WTC11 (cell line): ENCODE results near the gene SLC25A27. TPM values are rescaled to one million over a fixed set of nuclear protein-coding genes. Genes with fewer than 3 reads are reported as not detected.

ENCODE experiments used
- ATAC-seq: fragments of 200-7000 bp; cut with Tn5 transposase; 2 replicates; pipeline ENCODE4 v1.10.0; 2021; ENCODE audit warnings: mild to moderate bottlenecking, moderate library complexity
- CTCF ChIA-PET: fragments of 300-600 bp; sonication (Branson Sonifier 250); formaldehyde crosslinking; loops from one replicate; lab custom pipeline; 2021; ENCODE audit warnings: antibody characterized with exemption; lab: Charles Lee
- POLR2A ChIA-PET: fragments of 350-600 bp; sonication (Branson Sonifier 250); formaldehyde crosslinking; loops from one replicate; lab custom pipeline; 2021; ENCODE audit warnings: antibody characterized with exemption; lab: Charles Lee
- DNase-seq: peaks from one replicate; pipeline ENCODE4 v3.0.0; 2021; ENCODE audit warnings: low spot score
- H3K27ac Mint-ChIP-seq: 2 replicates; pipeline ENCODE4 v1.8.0; 2021; ENCODE audit warnings: mixed read lengths
- H3K27me3 Mint-ChIP-seq: 2 replicates; pipeline ENCODE4 v1.8.0; 2021; ENCODE audit warnings: low read depth, mild to moderate bottlenecking, moderate library complexity, mixed read lengths
- H3K36me3 Mint-ChIP-seq: 2 replicates; pipeline ENCODE4 v1.8.0; 2021; ENCODE audit warnings: mixed read lengths
- H3K4me1 Mint-ChIP-seq: 2 replicates; pipeline ENCODE4 v1.8.0; 2022; ENCODE audit warnings: mixed read lengths
- H3K4me3 Mint-ChIP-seq: 2 replicates; pipeline ENCODE4 v1.8.0; 2021; ENCODE audit warnings: mild to moderate bottlenecking, moderate library complexity, mixed read lengths
- H3K9me3 Mint-ChIP-seq: 2 replicates; pipeline ENCODE4 v1.8.0; 2021; ENCODE audit warnings: mixed read lengths
- CBFB ChIP-seq: sonication (generic); formaldehyde crosslinking; IDR thresholded peaks from 2 replicates; pipeline ENCODE4 v1.8.1; 2022; ENCODE audit warnings: mild to moderate bottlenecking, low read depth, missing genetic modification reagents
- CREB1 ChIP-seq: sonication (generic); formaldehyde crosslinking; IDR thresholded peaks from 2 replicates; pipeline ENCODE4 v1.8.0; 2023; ENCODE audit warnings: mild to moderate bottlenecking, missing genetic modification reagents
- ESRRA ChIP-seq: sonication (generic); formaldehyde crosslinking; IDR thresholded peaks from 2 replicates; pipeline ENCODE4 v1.8.1; 2022; ENCODE audit warnings: mild to moderate bottlenecking, missing genetic modification reagents, borderline replicate concordance
- FOXJ3 ChIP-seq: sonication (generic); formaldehyde crosslinking; IDR thresholded peaks from 2 replicates; pipeline ENCODE4 v1.9.0; 2021; ENCODE audit warnings: missing genetic modification reagents, mild to moderate bottlenecking, borderline replicate concordance
- IRF2 ChIP-seq: sonication (generic); formaldehyde crosslinking; IDR thresholded peaks from 2 replicates; pipeline ENCODE4 v1.8.0; 2022; ENCODE audit warnings: low read depth, missing genetic modification reagents, borderline replicate concordance
- JAZF1 ChIP-seq: fragments of 250-450 bp; sonication (Bioruptor Pico); IDR thresholded peaks from 2 replicates; pipeline ENCODE4 v1.9.0; 2021; ENCODE audit warnings: moderate library complexity, mild to moderate bottlenecking, inconsistent platforms
- JUN ChIP-seq: sonication (generic); formaldehyde crosslinking; IDR thresholded peaks from 2 replicates; pipeline ENCODE4 v1.8.0; 2023; ENCODE audit warnings: mild to moderate bottlenecking, missing genetic modification reagents
- MXD4 ChIP-seq: fragments of 250-450 bp; sonication (Bioruptor Pico); IDR thresholded peaks from 2 replicates; pipeline ENCODE4 v1.8.0; 2021; ENCODE audit warnings: mild to moderate bottlenecking, moderate library complexity, borderline replicate concordance
- MYBL2 ChIP-seq: sonication (generic); formaldehyde crosslinking; IDR thresholded peaks from 2 replicates; pipeline ENCODE4 v1.8.1; 2023; ENCODE audit warnings: mild to moderate bottlenecking, moderate library complexity, missing genetic modification reagents
- NFYB ChIP-seq: sonication (generic); formaldehyde crosslinking; conservative IDR thresholded peaks from 2 replicates; pipeline ENCODE4 v1.8.0; 2022; ENCODE audit warnings: low read depth, missing genetic modification reagents
- NR1H2 ChIP-seq: sonication (generic); formaldehyde crosslinking; IDR thresholded peaks from 2 replicates; pipeline ENCODE4 v1.9.0; 2021; ENCODE audit warnings: mild to moderate bottlenecking, moderate library complexity, missing genetic modification reagents
- RORB ChIP-seq: fragments of 250-450 bp; sonication (Bioruptor Pico); IDR thresholded peaks from 2 replicates; pipeline ENCODE4 v1.9.0; 2021; ENCODE audit warnings: mild to moderate bottlenecking
- SMAD4 ChIP-seq: sonication (generic); formaldehyde crosslinking; IDR thresholded peaks from 2 replicates; pipeline ENCODE4 v1.8.0; 2022; ENCODE audit warnings: mild to moderate bottlenecking, missing genetic modification reagents
- SP1 ChIP-seq: sonication (generic); formaldehyde crosslinking; conservative IDR thresholded peaks from 2 replicates; pipeline ENCODE4 v1.8.1; 2022; ENCODE audit warnings: missing genetic modification reagents
- ZNF121 ChIP-seq: sonication (generic); formaldehyde crosslinking; IDR thresholded peaks from 2 replicates; pipeline ENCODE4 v1.8.0; 2023; ENCODE audit warnings: missing genetic modification reagents
- ZNF232 ChIP-seq: sonication (generic); formaldehyde crosslinking; IDR thresholded peaks from 2 replicates; pipeline ENCODE4 v1.8.0; 2022; ENCODE audit warnings: mild to moderate bottlenecking, missing genetic modification reagents
- ZNF263 ChIP-seq: sonication (generic); formaldehyde crosslinking; IDR thresholded peaks from 2 replicates; pipeline ENCODE4 v1.8.1; 2022; ENCODE audit warnings: low read depth, mild to moderate bottlenecking, moderate library complexity, missing genetic modification reagents
- ZNF317 ChIP-seq: sonication (generic); formaldehyde crosslinking; IDR thresholded peaks from 2 replicates; pipeline ENCODE4 v1.8.1; 2023; ENCODE audit warnings: low read depth, mild to moderate bottlenecking, moderate library complexity, missing genetic modification reagents, borderline replicate concordance
- ZNF671 ChIP-seq: fragments of 250-450 bp; sonication (Bioruptor Pico); IDR thresholded peaks from 2 replicates; pipeline ENCODE4 v1.8.0; 2021; ENCODE audit warnings: mild to moderate bottlenecking
- total RNA-seq: library from RNA; stranded (reverse); gene quantifications from 3 replicates; pipeline ENCODE4 v1.2.3, GENCODE V29; 2021
- TF ChIP-seq, protein P1 (sequence below): sonication (generic); formaldehyde crosslinking; conservative IDR thresholded peaks from 2 replicates; pipeline ENCODE4 v1.8.1; 2022; ENCODE audit warnings: mild to moderate bottlenecking, missing genetic modification reagents
- TF ChIP-seq, protein P2 (sequence below): sonication (generic); formaldehyde crosslinking; IDR thresholded peaks from 2 replicates; pipeline ENCODE4 v1.8.1; 2022; ENCODE audit warnings: low read depth, missing genetic modification reagents, borderline replicate concordance
- TF ChIP-seq, protein P3 (sequence below): sonication (generic); formaldehyde crosslinking; IDR thresholded peaks from 2 replicates; pipeline ENCODE4 v1.8.0; 2022; ENCODE audit warnings: mild to moderate bottlenecking, missing genetic modification reagents
- TF ChIP-seq, protein P4 (sequence below): fragments of 200-600 bp; IDR thresholded peaks from 2 replicates; pipeline ENCODE4 v1.8.0; 2022; ENCODE audit warnings: antibody characterized with exemption
- TF ChIP-seq, protein P5 (sequence below): sonication (generic); formaldehyde crosslinking; IDR thresholded peaks from 2 replicates; pipeline ENCODE4 v1.8.1; 2023; ENCODE audit warnings: mild to moderate bottlenecking, moderate library complexity, missing genetic modification reagents
- TF ChIP-seq, protein P6 (sequence below): fragments of 250-450 bp; sonication (Bioruptor Pico); IDR thresholded peaks from 2 replicates; pipeline ENCODE4 v1.9.0; 2021; ENCODE audit warnings: mild to moderate bottlenecking

Gene SLC25A27
- total RNA-seq, 1 experiment from 2014 or later, result 10.9 TPM

DNA sequence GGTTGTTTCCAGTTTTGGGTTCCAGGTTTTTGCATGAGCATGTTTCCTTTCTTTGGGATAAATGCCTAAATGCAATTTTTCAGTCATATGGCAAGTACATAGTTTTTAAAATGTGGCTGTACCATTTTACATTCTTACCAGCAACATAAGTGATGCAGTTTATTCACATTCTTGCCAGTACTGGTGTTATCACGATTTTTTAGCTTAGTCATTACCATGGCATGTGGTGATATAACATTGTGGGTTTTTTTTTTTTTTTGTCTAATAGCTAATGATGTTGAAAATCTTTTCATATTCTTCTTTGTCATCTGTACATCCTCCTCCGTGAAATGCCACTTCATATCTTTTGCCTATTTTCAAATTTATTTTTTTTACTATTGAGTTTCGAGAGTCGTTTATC, 32.0 kb downstream of the SLC25A27 start:
- ChIA-PET POLR2A (interaction anchor here (0.6 to 1.0 kb wide), 3 partner anchors 50 to 619 kb away, joined by 3 to 4 read pairs (median 3); partner anchors contain the start of gene PLA2G7), CTCF (interaction anchor here (0.6 to 0.8 kb wide), 2 partner anchors 15 to 29 kb away, joined by 3 read pairs; no protein-coding TSS in a partner anchor)
- Mint-ChIP-seq H3K27ac (no peak overlapping the region), H3K9me3 (no peaks in the 10 kb centered on the region), H3K4me3 (no peak overlapping the region)
- no peak for ATAC-seq
- TF ChIP-seq JUN (CRISPR knock-in tag) (no peak), ZNF671 (CRISPR knock-in tag) (no peak)
- TF ChIP-seq, all 79 proteins: peak for 0
- no peaks in the 10 kb centered on the region for H3K36me3 Mint-ChIP-seq
- no peaks in the 10 kb centered on the region for H3K4me1 Mint-ChIP-seq
- DNase-seq, result no peak
- no peaks in the 10 kb centered on the region for H3K27me3 Mint-ChIP-seq

DNA sequence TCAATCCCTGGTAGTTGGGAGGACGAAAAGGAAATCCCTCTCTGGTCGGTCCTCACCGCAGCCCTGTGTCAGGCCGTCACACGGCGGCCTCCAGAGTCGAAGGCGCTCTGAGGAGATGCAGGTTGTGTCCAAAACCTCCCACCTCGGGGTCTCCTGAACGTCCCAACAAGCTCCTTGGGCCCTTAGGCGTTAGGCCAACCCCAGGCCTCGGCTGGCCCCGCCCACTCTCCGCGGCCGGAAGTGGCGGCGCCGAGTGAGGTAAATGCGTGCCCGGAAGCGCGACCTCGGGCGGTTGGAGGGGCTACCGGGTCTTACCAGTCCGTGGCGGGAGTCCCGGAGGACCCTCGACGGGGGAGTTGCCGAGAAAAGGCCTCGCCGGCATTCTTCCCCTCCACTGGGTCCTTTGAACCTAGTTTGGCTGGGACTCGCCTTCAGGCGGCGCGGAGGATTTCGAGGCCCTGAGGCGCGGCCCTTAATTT, 34.9 kb downstream of the SLC25A27 start, which contains the start of gene TDRD6:
TSS of gene TDRD6 (plus strand) at position 267 of the 479 bp plus-strand sequence. CDS start 244 bp downstream, outside the sequence.
- H3K27me3 Mint-ChIP-seq, result no peaks in the 10 kb centered on the region
- ATAC-seq (no peak; the same call in 1 of the 2 replicates), DNase-seq (no peak)
- no peaks in the 10 kb centered on the region for H3K36me3 Mint-ChIP-seq
- H3K9me3 Mint-ChIP-seq, result no peaks in the 10 kb centered on the region
- H3K4me3 Mint-ChIP-seq, result no peak within 1 kb of the TSS
- ChIA-PET POLR2A (no interaction called here), CTCF (interaction anchor here (1.5 kb wide), 1 partner anchor 32 kb away, joined by 6 read pairs; no protein-coding TSS in a partner anchor)
- no peaks in the 10 kb centered on the region for H3K4me1 Mint-ChIP-seq
- no peak within 1 kb of the TSS for H3K27ac Mint-ChIP-seq
- no peak for TF ChIP-seq JAZF1 (CRISPR knock-in tag)
- TF ChIP-seq, protein P1, sequence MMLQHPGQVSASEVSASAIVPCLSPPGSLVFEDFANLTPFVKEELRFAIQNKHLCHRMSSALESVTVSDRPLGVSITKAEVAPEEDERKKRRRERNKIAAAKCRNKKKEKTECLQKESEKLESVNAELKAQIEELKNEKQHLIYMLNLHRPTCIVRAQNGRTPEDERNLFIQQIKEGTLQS, result no peak
- TF ChIP-seq ZNF263, result no peak
- no peak for TF ChIP-seq SMAD4 (CRISPR knock-in tag)
- no peak for TF ChIP-seq NFYB (CRISPR knock-in tag)
- TF ChIP-seq RORB (CRISPR knock-in tag), result no peak
- no peak for TF ChIP-seq MXD4
- TF ChIP-seq FOXJ3 (CRISPR knock-in tag), result no peak
- no peak for TF ChIP-seq SP1 (CRISPR knock-in tag)
- no peak for TF ChIP-seq MYBL2 (CRISPR knock-in tag)
- no peak for TF ChIP-seq ESRRA (CRISPR knock-in tag)
- TF ChIP-seq CBFB, result no peak
- TF ChIP-seq NR1H2, result no peak
- TF ChIP-seq, all 79 proteins: peak for 0

DNA sequence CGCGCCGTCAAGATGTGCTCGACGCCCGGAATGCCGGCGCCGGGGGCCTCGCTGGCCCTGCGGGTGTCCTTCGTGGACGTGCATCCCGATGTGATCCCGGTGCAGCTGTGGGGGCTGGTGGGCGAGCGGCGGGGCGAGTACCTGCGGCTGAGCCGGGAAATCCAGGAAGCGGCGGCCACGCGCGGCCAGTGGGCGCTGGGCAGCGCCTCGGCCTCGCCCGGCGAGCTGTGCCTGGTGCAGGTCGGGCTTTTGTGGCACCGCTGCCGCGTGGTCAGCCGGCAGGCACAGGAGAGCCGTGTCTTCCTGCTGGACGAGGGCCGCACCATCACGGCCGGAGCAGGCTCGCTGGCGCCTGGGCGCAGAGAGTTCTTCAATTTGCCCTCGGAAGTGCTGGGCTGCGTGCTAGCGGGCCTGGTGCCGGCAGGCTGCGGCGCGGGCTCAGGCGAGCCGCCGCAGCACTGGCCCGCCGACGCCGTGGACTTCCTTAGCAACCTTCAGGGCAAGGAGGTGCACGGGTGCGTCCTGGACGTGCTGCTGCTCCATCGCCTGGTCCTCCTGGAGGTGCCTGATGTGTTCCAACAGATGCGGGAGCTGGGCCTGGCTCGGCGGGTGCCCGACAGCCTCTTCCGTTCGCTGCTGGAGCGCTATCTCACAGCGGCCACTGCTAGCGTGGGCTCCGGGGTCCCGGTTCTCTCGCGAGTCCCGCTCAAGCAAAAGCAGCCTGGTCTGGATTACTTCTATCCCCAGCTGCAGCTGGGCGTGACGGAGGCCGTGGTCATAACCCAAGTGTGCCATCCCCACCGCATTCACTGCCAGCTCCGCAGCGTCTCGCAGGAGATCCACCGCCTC, 35.6 kb downstream of the SLC25A27 start:
- Mint-ChIP-seq H3K36me3 (no peaks in the 10 kb centered on the region), H3K27me3 (no peaks in the 10 kb centered on the region), H3K4me1 (no peaks in the 10 kb centered on the region)
- DNase-seq, result no peak
- CTCF ChIA-PET, result no interaction called here
- ATAC-seq, result no peak
- TF ChIP-seq, protein P2, sequence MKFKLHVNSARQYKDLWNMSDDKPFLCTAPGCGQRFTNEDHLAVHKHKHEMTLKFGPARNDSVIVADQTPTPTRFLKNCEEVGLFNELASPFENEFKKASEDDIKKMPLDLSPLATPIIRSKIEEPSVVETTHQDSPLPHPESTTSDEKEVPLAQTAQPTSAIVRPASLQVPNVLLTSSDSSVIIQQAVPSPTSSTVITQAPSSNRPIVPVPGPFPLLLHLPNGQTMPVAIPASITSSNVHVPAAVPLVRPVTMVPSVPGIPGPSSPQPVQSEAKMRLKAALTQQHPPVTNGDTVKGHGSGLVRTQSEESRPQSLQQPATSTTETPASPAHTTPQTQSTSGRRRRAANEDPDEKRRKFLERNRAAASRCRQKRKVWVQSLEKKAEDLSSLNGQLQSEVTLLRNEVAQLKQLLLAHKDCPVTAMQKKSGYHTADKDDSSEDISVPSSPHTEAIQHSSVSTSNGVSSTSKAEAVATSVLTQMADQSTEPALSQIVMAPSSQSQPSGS (CRISPR knock-in tag), result no peak
- TF ChIP-seq, protein P3, sequence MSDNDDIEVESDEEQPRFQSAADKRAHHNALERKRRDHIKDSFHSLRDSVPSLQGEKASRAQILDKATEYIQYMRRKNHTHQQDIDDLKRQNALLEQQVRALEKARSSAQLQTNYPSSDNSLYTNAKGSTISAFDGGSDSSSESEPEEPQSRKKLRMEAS, result no peak
- TF ChIP-seq MXD4 (no peak), ZNF317 (CRISPR knock-in tag) (no peak), IRF2 (CRISPR knock-in tag) (no peak), ZNF121 (CRISPR knock-in tag) (no peak), JAZF1 (CRISPR knock-in tag) (no peak), ZNF232 (CRISPR knock-in tag) (no peak), CREB1 (CRISPR knock-in tag) (no peak)
- TF ChIP-seq, protein P4, sequence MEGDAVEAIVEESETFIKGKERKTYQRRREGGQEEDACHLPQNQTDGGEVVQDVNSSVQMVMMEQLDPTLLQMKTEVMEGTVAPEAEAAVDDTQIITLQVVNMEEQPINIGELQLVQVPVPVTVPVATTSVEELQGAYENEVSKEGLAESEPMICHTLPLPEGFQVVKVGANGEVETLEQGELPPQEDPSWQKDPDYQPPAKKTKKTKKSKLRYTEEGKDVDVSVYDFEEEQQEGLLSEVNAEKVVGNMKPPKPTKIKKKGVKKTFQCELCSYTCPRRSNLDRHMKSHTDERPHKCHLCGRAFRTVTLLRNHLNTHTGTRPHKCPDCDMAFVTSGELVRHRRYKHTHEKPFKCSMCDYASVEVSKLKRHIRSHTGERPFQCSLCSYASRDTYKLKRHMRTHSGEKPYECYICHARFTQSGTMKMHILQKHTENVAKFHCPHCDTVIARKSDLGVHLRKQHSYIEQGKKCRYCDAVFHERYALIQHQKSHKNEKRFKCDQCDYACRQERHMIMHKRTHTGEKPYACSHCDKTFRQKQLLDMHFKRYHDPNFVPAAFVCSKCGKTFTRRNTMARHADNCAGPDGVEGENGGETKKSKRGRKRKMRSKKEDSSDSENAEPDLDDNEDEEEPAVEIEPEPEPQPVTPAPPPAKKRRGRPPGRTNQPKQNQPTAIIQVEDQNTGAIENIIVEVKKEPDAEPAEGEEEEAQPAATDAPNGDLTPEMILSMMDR, result no peak
- TF ChIP-seq, protein P5, sequence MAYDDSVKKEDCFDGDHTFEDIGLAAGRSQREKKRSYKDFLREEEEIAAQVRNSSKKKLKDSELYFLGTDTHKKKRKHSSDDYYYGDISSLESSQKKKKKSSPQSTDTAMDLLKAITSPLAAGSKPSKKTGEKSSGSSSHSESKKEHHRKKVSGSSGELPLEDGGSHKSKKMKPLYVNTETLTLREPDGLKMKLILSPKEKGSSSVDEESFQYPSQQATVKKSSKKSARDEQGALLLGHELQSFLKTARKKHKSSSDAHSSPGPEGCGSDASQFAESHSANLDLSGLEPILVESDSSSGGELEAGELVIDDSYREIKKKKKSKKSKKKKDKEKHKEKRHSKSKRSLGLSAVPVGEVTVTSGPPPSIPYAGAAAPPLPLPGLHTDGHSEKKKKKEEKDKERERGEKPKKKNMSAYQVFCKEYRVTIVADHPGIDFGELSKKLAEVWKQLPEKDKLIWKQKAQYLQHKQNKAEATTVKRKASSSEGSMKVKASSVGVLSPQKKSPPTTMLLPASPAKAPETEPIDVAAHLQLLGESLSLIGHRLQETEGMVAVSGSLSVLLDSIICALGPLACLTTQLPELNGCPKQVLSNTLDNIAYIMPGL, result no peak
- TF ChIP-seq, protein P6, sequence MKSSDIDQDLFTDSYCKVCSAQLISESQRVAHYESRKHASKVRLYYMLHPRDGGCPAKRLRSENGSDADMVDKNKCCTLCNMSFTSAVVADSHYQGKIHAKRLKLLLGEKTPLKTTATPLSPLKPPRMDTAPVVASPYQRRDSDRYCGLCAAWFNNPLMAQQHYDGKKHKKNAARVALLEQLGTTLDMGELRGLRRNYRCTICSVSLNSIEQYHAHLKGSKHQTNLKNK, result no peak
- TF ChIP-seq, all 79 proteins: peak for 0
- H3K4me3 Mint-ChIP-seq, result no peak overlapping the region
- H3K9me3 Mint-ChIP-seq, result no peaks in the 10 kb centered on the region
- POLR2A ChIA-PET, result no interaction called here
- H3K27ac Mint-ChIP-seq, result no peak overlapping the region
